ENCODE results near the gene F13A1. TPM values are rescaled to one million over a fixed set of nuclear protein-coding genes. Genes with fewer than 3 reads are reported as not detected.

F13A1 gene
- polyA plus RNA-seq, 3 donors = 11.0 to 20.1 (median 18.5) TPM

DNA sequence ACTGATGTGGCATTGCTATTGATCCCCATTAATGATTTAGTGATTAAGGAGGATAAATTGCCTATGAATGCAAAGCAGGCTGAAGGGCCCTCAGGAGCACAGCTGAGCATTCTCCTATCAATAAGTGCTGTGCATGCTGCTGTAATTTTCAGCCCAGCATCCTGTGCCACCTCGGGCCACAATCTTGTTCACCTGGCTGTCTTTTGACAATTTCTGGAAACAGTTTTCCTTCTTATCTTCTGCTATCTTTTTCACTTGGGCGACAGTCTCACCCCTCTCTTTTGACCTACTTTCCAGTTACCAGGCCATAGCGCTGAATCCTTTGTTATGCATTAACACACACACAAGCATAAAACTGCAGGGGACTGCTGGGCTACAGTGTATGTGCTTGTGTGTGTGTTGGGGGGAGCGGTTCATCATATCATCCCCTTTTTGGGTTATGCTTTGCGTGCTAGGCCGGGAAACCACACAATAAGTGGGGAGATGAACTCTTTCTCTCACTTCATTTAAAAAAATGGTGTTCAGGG lies 60.2 kb downstream of the F13A1 start:
- no peak for DNase-seq (ENCODE audit: extremely low read depth in 1 of 11, low read depth in 9 of 11, low spot score in 4 of 11)

DNA sequence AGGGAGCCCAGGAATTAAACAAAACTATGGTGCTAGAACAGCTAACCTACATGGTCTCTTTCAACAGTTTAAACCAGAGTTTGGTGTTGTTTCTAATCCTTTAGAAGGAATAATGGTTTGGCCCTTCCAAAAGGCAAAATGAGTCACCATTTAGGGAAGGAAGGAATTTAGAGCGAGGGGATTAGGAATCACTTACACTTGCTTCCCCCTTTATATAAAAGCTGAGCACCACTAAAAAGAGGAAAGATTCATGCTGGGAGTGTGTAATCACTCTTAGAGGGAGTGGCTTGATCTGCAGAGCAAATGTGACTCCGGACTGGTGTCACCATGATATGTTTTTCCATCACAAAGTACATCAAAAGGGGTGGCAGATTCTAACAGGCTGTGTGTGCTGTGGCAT lies 63.6 kb downstream of the F13A1 start:
- DNase-seq (ENCODE audit: extremely low read depth in 1 of 11, low read depth in 9 of 11, low spot score in 4 of 11) = no peak

DNA sequence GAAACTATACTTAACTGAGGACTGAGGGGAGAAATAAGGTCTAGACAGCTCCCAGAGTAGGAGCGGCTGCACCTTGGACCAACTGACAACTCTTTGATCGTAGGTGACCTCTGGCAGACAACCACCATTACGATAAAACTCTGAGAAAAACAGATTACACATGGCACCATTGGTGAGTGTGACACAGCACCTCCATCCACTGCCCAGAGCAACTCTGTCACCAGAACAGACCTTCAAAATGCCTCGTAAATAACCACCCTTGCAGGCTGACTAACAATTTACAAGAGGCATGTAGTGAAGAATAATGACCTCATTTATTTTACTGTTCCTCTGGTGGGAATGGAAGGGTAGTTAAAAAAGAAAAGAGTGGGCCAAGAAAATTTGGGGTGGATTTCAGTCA lies 64.2 kb downstream of the F13A1 start:
- DNase-seq (ENCODE audit: extremely low read depth in 1 of 11, low read depth in 9 of 11, low spot score in 4 of 11) = no peak

DNA sequence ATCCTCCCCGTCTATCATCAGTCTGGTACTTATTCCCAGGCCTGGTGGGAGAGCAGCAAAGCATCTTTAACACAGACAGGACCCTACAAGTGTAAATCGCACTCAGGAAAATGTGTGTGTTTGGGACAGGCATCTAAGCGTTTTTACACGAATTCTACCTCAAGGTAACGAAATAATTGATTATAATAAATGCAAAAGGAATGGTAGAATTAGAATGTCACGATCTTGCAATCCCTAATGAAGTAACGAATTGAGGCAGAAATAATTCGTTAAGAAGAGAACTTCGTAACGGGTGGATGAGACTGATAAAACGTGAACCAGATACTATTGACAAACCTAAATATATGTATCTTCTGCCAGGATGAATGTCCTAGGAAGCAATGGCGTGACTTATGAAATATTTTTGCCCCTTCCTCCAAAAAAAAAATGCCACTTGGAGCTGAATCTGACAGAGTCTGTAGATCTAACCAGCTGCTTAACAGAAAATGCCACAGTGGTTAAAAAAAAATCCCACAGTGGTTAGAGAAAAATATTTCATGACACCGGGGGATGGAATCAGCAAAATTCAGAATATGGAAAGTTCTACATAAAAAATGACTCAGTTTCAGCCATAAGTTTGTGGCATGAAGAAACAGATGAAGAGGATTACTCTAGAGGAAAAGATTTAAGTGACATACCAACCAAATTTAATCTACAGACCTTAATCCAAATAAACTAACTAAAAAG lies 68.7 kb downstream of the F13A1 start:
- no peak for DNase-seq (ENCODE audit: extremely low read depth in 1 of 11, low read depth in 9 of 11, low spot score in 4 of 11)

DNA sequence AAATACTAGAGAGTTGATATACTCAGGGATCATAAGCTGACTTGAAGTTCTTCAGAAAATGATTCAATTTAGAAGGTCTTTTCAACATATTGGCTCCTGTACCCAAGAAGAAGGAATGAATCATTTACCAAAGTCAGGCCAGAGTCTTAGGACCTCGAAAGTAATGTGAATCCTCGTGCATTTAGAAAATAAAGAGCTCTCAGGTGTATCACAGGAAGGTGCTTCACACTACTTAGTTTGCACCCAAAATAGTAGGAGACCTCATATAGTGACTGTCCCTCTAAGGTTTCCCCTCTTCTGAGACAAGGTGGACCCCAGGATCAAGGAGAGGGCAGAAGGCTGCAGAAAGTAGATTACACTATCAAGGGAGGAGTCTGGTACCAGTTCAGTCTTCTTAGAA lies 71.8 kb downstream of the F13A1 start:
- DNase-seq (ENCODE audit: extremely low read depth in 1 of 11, low read depth in 9 of 11, low spot score in 4 of 11) = no peak

DNA sequence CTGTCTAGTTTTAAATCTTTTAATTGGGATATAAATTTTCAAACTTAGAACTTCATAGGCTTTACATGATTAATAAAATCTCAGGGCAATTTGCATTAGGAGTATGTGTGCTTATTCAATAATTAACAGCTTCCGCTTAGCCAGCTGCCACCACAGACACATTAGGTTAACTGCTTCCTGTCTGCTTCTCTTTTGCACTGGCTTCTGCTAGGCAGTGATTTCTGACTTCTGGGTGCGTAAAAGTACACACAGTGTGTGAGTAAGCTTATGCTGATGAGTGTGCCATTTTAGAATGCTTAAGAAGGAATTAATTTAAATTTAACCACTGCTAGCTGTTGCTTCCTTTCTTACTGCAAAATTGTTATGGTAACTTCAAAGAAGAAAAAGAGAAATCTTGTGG lies 73.9 kb downstream of the F13A1 start:
- no peak for DNase-seq (ENCODE audit: extremely low read depth in 1 of 11, low read depth in 9 of 11, low spot score in 4 of 11)

DNA sequence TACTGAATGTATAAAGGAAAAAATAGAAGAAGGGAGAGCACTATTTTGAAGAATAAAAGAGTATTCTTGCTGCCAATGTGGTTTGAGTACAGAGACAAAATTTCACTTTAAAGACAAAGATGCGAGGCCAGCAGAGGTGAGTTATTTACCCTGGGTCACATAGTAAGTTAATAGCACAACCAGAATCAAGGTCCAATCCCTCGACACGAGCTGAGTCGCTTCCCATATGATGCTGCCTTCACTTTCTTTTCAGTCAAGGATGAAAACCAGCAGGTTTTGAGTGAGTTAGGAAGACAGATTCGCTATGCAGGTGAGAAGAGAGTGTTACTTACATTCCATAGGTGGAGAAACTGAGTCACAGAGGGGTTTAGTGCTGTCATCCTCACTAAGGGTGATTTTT lies 75.8 kb downstream of the F13A1 start:
- no peak for DNase-seq (ENCODE audit: extremely low read depth in 1 of 11, low read depth in 9 of 11, low spot score in 4 of 11)

DNA sequence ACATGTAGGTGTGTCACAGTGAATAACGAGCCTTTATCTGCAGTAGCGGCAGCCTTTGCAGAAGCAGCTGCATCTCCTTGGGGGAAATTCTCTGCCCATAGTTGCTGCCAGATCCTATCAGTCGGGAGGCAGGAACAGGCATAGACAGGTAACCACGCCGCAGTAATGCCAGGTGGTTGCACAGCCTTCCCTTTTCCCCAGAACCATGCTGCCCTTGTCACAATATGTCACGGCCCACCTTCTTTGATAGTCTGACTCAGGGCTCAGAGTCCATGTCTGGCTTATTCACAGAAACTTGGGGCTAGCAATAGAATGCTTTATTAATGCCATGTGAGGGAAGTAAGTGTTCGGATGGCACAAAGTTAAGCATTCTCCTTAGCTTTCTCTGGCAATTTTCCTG lies 76.6 kb downstream of the F13A1 start:
- no peak for DNase-seq (ENCODE audit: extremely low read depth in 1 of 11, low read depth in 9 of 11, low spot score in 4 of 11)

DNA sequence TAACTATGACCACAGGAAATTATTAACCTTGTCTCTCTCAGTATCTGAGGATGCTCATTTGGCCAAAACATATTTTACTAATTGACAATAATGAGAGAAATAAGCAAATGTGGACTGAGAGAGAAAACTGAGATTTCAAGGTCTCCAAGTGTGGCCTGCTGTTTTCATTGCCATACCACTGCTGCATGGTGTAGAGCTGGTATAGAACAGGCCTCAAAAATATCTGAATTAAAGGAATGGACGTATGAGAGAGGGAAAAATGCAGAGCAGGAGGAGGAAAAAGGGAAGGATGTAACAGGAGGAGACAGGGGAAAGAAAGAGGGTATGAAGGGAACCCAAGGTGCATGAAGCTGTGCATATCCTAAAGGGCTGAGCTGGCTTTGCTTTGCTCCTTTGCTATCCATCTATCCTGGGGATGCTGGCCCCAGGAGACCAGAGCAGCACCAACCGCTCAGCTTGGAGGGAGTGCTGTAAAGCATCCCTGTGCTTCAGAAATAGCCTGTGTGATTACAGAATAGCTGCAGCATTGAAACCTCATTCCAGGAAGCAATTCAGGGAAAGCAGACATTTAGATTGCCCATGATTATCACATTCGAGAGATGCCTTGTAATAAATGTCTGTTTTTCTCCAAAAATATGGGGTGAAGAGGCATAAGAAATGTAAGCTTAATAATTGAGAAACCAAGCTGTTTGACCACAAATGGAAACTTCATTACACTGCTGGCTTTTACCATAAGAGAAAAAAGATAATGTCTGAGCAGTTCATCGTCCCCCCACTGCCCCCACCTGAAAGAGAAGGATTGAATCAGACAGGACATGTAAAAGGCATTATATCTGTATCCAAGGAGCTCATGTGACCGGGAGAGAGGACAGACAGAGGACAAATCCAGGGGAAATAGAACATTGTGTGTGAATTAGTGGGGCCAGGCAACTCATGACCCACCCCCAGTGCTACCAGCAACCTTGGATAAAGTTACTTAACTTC lies 80.6 kb downstream of the F13A1 start:
- no peak for DNase-seq (ENCODE audit: extremely low read depth in 1 of 11, low read depth in 9 of 11, low spot score in 4 of 11)

DNA sequence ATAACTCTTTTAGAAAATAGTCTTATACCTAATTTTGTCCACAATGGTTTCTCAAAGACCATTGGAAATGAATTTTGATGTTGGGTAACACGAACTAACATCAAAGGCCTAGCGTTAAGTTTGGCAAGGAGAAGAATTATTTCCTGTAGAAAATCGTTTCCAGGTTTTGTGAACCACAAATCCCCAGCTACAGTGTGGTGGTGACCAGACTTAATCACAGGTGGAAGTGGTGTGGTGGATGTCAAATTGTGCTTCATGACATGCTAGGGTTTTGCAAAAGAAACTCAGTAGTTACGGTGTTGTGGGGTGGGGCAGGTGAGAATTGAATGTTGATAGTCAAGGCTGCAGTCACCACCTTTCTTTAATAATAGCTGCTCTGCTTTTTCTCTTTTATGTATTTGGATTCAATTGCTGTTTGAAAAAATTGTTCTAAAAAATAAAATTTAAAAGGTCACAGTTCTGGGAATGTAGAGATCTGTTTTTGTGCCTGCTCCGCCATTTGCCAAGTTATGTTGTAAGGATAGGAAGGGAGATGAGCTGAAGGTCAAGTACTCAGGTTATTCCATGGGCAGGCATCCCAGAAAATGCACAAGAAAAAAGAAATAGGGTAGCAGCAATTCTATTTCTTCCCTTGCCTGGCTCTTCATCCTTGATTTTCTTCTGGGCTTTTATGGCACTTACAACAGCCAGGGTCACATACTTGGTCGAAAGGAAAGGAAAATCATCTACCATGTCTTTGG lies 83.6 kb downstream of the F13A1 start:
- DNase-seq (ENCODE audit: extremely low read depth in 1 of 11, low read depth in 9 of 11, low spot score in 4 of 11) = no peak

DNA sequence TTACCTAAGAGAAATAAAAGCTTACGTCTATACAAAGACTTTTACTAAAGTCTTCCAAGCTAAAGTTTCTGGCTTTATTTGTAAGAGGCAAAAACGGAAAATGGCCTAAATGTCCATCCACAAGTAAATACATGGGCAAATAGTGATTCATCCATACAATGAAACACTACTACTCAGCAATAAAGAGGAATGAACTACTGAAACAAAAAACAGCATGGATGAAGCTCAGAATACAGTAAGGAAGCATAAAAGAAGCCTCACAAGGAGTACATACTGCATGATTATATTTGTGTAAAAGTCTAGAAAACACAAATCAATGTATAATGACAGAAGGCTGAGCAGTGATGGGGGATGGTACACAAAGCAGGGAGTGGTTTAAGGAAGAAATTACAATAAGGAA lies 84.7 kb downstream of the F13A1 start:
- DNase-seq (ENCODE audit: extremely low read depth in 1 of 11, low read depth in 9 of 11, low spot score in 4 of 11) = no peak

DNA sequence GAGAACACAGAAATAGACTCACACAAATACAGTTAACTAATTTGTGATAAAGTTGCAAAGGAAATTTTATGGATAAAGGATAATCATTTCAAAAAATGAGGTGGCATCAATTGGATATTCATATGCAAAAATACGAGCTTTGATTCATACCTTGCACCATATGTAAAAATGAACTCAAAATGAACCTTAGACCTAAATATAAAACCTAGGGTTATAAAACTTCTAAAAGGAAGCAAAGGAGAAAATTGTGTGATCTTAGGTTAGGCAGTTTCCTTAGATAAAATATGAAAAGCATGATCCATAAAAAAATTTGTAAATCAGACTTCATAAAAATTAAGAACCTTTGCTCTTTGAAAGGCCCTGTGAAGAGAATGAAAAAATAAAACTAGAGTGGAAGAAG lies 85.5 kb downstream of the F13A1 start:
- no peak for DNase-seq (ENCODE audit: extremely low read depth in 1 of 11, low read depth in 9 of 11, low spot score in 4 of 11)

DNA sequence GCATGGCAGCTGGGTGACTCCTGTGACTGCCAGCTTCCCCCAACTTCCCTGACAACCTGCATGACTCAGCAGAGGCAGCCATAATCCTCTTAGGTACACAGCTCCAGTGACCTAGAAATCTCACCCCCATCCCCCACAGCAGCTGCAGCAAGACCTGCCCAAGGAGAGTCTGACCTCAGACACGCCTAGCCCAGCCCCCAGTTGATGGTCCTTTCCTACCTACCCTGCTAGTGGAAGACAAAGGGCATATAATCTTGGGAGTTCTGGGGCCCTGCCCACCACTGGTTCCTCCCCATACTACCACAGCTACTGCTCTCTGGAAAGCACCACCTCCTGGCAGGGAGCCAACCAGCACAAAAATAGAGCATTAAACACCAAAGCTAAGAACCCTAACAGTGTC lies 90.2 kb downstream of the F13A1 start:
- DNase-seq (ENCODE audit: extremely low read depth in 1 of 11, low read depth in 9 of 11, low spot score in 4 of 11) = no peak

DNA sequence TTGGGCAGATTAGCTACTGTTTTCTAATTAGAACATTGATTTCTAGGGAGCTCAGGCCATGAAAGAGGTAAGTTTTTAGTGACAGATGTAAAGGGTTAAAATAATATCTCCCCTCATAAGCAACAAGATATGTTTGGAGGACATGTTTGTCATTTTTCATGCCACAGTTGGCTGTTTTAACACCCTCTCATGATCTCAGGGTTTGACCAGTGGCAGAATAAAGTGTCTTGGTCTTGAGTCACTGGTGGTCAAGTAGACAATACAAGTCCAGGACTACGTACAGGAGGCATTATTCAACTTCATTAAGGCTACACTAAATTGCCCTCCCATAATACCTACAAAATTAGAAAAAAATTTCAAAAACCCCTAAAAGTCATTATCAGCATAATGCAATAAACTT lies 92.6 kb downstream of the F13A1 start:
- DNase-seq (ENCODE audit: extremely low read depth in 1 of 11, low read depth in 9 of 11, low spot score in 4 of 11) = no peak

DNA sequence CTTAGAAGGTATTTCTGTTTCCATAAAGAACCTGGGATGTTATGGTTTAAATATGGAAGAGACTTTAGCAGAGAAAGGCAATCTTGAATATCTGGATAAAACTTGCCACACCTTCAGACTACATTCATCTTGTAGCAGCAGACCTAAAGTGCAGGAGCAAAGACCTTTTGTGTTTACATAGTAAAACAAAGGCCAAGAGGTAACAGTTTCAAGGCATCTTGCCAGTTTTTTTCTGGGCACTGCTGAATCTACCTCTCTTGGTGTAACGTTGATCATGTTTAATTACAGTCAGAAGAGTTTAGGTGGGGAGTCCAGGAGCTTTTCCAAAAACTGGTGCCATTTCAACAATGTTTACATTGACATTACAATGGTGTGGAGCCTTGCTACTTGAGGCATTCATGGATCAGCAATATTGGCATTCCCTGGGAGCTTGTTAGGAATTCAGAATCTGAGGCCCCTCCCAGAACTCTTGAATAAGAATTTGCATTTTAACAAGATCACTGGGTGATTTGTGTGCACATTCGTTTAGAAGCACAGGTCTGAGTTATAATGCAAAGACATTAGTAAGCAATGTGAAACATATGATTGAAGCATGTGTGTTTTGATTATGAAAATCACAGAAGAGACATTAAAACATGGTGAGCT lies 94.5 kb downstream of the F13A1 start:
- DNase-seq (ENCODE audit: extremely low read depth in 1 of 11, low read depth in 9 of 11, low spot score in 4 of 11) = no peak

DNA sequence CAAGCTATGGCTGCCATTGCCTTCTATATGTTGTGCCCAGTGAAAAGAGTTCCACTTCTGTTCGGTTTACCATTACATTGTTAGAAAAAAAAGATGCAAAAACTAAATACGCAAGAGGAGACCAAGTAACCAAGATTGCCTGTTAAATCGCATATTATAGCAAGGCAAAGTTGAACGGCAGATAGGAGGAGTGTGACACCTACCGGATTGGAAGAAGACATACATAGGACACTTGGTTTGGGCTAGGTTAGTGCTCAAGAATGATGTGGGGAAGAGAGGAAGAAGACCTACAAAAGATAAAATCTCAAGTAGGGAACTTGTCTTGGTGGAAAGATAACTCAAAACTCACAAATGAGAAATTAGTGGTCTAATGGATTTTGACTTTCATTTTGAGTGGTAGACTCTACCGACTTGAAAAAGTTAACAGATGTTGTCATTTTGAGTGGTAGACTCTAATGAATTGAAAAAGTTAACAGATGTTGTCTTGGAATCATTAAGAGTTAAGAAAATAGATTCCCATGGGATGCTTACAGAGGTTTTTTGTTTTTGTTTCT lies 95.5 kb downstream of the F13A1 start:
- no peak for DNase-seq (ENCODE audit: extremely low read depth in 1 of 11, low read depth in 9 of 11, low spot score in 4 of 11)

DNA sequence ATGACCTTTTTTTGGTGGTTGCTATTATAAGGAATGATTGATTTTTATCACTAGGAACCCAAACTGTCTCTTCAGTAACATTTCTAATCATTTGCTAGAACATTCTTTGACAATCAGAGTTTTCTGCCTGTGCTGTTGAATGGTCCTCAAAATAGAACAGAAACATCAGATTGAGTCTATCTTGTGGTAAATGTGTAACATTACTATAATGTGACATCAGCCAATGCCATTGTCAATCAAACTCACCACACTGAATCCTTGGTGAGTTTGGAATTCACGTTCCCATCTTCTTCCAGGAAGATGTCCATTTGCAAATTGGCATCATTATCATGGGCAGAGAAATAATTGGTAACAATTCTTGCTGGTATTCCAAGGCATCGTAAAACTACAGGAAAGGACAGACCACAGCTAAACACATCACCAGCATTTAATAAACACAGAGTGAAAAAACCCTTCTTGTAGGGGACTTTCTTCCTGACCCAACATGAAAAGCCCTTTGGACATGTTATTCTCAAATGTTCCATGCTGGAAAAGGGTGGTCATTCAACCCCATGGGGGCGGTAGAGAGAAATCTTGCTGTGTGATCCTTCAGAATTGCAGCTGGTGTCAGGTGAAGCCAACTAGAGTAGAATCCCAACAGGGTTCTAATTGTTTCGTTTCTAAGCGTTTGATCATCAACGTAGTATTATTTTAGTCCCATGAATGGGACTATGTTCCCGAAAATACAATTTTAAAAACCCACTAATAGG lies 98.5 kb downstream of the F13A1 start:
- no peak for DNase-seq (ENCODE audit: extremely low read depth in 1 of 11, low read depth in 9 of 11, low spot score in 4 of 11)

DNA sequence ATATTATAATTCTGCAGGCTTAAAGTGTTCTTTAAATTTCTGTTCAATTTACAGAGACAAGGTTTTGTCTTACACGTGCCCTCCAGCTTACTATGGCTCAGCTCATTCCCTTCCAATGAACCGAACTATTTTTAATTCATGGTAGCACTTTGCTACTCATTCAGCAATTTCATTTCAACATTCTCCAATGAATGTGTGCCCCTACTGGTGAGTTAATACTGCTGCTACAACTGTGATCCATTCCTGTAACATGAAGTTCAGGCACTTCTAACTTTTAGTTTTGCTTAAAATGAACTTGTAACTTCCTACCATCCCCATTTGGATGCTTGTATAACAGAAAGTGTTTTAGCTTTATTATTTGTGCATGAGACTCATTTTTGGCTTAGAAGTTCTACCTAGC lies 99.7 kb downstream of the F13A1 start:
- no peak for DNase-seq (ENCODE audit: extremely low read depth in 1 of 11, low read depth in 9 of 11, low spot score in 4 of 11)
